B cell (primary cell): Measurements from ENCODE around the gene NBAS. TPM values are rescaled to one million over a fixed set of nuclear protein-coding genes. Genes with fewer than 3 reads are reported as not detected.

Experiments
- ATAC-seq: fragments of 200-7000 bp; cut with Tn5 transposase; one replicate; pipeline ENCODE4 v1.10.0; 2021; ENCODE audit warnings: low read depth, mild to moderate bottlenecking, moderate number of reproducible peaks, moderate library complexity
- CTCF ChIA-PET: fragments of 350-600 bp; sonication (Branson Sonifier 250); formaldehyde crosslinking; loops from one replicate; lab custom pipeline; 2021; ENCODE audit warnings: antibody characterized with exemption, inconsistent platforms; lab: Charles Lee
- POLR2A ChIA-PET: fragments of 350-600 bp; sonication (Branson Sonifier 250); formaldehyde crosslinking; loops from one replicate; lab custom pipeline; 2021; ENCODE audit warnings: antibody characterized with exemption; lab: Charles Lee
- DNase-seq: peaks from one replicate; pipeline ENCODE4 v3.0.0; 2013
- H2AFZ ChIP-seq: 2 replicates; pipeline ENCODE4 v1.6.1; 2012; ENCODE audit warnings: mild to moderate bottlenecking, low read depth, low read length; ENCODE audit not compliant: insufficient read depth, poor library complexity, severe bottlenecking
- H3K27ac ChIP-seq, 2 donors: 1 replicate in 1 of 2; 2 replicates in 1 of 2; pipeline ENCODE4 v1.5.1; 2012 to 2013; ENCODE audit warnings: low read length in 2 of 2, mild to moderate bottlenecking in 2 of 2, moderate library complexity in 1 of 2
- H3K27me3 ChIP-seq, 4 experiments: fragments of 200-600 bp in 1 of 4; sonication (generic) in 1 of 4; replicated peaks in 1 of 4; 1 replicate in 2 of 4; 2 replicates in 2 of 4; pipeline versions ENCODE4 v1.6.1 to v1.7.0; 2013 to 2016; ENCODE audit warnings: low read length in 3 of 4, mild to moderate bottlenecking in 2 of 4, mixed read lengths in 1 of 4, moderate library complexity in 1 of 4; ENCODE audit not compliant: insufficient read depth in 4 of 4, control insufficient read depth in 3 of 4; ENCODE audit errors: control extremely low read depth in 1 of 4
- H3K36me3 ChIP-seq, 2 experiments: replicated peaks in 1 of 2; 1 replicate in 1 of 2; 2 replicates in 1 of 2; pipeline versions ENCODE4 v1.6.1 to v1.7.1; 2013; ENCODE audit warnings: low read length in 1 of 2; ENCODE audit not compliant: insufficient read depth in 2 of 2, control insufficient read depth in 1 of 2; ENCODE audit errors: control extremely low read depth in 1 of 2, extremely low read depth in 1 of 2
- H3K4me1 ChIP-seq, 2 donors: fragments of 200-600 bp in 1 of 2; sonication (generic) in 1 of 2; 1 replicate in 1 of 2; 2 replicates in 1 of 2; pipeline versions ENCODE4 v1.5.1 to v1.6.1; 2013 to 2017; ENCODE audit warnings: low read length in 2 of 2; ENCODE audit not compliant: control insufficient read depth in 2 of 2, insufficient read depth in 2 of 2
- H3K4me2 ChIP-seq: replicated peaks from 2 replicates; pipeline ENCODE3; 2012; ENCODE audit warnings: mild to moderate bottlenecking, low read depth, low read length; ENCODE audit not compliant: poor library complexity, severe bottlenecking
- H3K4me3 ChIP-seq, 5 experiments: fragments of 200-600 bp in 1 of 5; sonication (generic) in 1 of 5; 1 replicate in 3 of 5; 2 replicates in 2 of 5; pipeline versions ENCODE4 v1.5.1 to v1.7.0; 2011 to 2016; ENCODE audit warnings: low read length in 4 of 5, mild to moderate bottlenecking in 4 of 5, low read depth in 2 of 5, control low read depth in 1 of 5, moderate library complexity in 1 of 5; ENCODE audit not compliant: insufficient read depth in 1 of 5; ENCODE audit errors: control extremely low read depth in 1 of 5, extremely low read depth in 1 of 5
- H3K79me2 ChIP-seq: fragments of 200-600 bp; sonication (generic); one replicate; pipeline ENCODE4 v1.6.0; 2016; ENCODE audit warnings: low read length; ENCODE audit not compliant: control insufficient read depth, insufficient read depth
- H3K9ac ChIP-seq: fragments of 200-600 bp; sonication (generic); 2 replicates; pipeline ENCODE4 v1.6.1; 2017; ENCODE audit warnings: mild to moderate bottlenecking, low read length, moderate library complexity
- H3K9me3 ChIP-seq, 3 donors: one replicate each; pipeline versions ENCODE4 v1.6.1 to v1.7.1; 2013; ENCODE audit warnings: low read length in 2 of 3; ENCODE audit not compliant: control insufficient read depth in 2 of 3, insufficient read depth in 1 of 3; ENCODE audit errors: control extremely low read depth in 1 of 3
- H4K20me1 ChIP-seq: 2 replicates; pipeline ENCODE4 v1.6.0; 2012; ENCODE audit warnings: mild to moderate bottlenecking, low read length; ENCODE audit not compliant: insufficient read depth, control insufficient read depth, poor library complexity, severe bottlenecking
- H3K27ac Mint-ChIP-seq: one replicate; pipeline ENCODE4 v1.8.0; 2021; ENCODE audit warnings: mixed read lengths
- H3K27me3 Mint-ChIP-seq: one replicate; pipeline ENCODE4 v1.8.0; 2021; ENCODE audit warnings: mixed read lengths
- H3K4me1 Mint-ChIP-seq: one replicate; pipeline ENCODE4 v1.8.0; 2021; ENCODE audit warnings: mixed read lengths
- H3K4me3 Mint-ChIP-seq: one replicate; pipeline ENCODE4 v1.8.0; 2021; ENCODE audit warnings: mixed read lengths
- H3K9me3 Mint-ChIP-seq: one replicate; pipeline ENCODE4 v1.8.0; 2022; ENCODE audit warnings: mixed read lengths; ENCODE audit not compliant: insufficient read depth
- EZH2 ChIP-seq: IDR thresholded peaks from 2 replicates; pipeline ENCODE4 v1.6.1; 2012; ENCODE audit warnings: borderline replicate concordance, low read depth, mild to moderate bottlenecking, moderate library complexity, low read length; ENCODE audit not compliant: insufficient read depth, poor library complexity, severe bottlenecking
- WGBS: methylation state at CpG from one replicate; pipeline ENCODE4 v1.1.5; 2013; ENCODE audit warnings: missing lambda C conversion rate; ENCODE audit not compliant: insufficient coverage; 5-methylcytosine and 5-hydroxymethylcytosine counted together
- intact Hi-C: fragments of 100-400 bp; cut with micrococcal nuclease; formaldehyde crosslinking; loops from one replicate; pipeline ENCODE4 v1.10.0; 2022
- polyA plus RNA-seq: library from polyadenylated mRNA; depleted of rRNA; stranded (reverse); fragments of >200 nt; gene quantifications from 2 replicates; pipeline ENCODE4 v1.2.3, GENCODE V29; 2012
- total RNA-seq, 2 donors: library from RNA; stranded (reverse); fragments of 120-200 nt in 1 of 2; gene quantifications; 1 replicate in 1 of 2; 2 replicates in 1 of 2; pipeline versions ENCODE4 v1.2.3 to v1.2.4, GENCODE V29; 2013 to 2022
- TF ChIP-seq, protein P1 (sequence below): fragments of 200-600 bp; IDR thresholded peaks from one replicate; pipeline ENCODE4 v1.8.0; 2022; ENCODE audit warnings: antibody characterized with exemption, mild to moderate bottlenecking

The NBAS gene
- total and polyA plus RNA-seq, 2 donors (not counting 1 experiment from before 2014, with no cell fraction given) = 10.6 to 37.3 TPM

DNA sequence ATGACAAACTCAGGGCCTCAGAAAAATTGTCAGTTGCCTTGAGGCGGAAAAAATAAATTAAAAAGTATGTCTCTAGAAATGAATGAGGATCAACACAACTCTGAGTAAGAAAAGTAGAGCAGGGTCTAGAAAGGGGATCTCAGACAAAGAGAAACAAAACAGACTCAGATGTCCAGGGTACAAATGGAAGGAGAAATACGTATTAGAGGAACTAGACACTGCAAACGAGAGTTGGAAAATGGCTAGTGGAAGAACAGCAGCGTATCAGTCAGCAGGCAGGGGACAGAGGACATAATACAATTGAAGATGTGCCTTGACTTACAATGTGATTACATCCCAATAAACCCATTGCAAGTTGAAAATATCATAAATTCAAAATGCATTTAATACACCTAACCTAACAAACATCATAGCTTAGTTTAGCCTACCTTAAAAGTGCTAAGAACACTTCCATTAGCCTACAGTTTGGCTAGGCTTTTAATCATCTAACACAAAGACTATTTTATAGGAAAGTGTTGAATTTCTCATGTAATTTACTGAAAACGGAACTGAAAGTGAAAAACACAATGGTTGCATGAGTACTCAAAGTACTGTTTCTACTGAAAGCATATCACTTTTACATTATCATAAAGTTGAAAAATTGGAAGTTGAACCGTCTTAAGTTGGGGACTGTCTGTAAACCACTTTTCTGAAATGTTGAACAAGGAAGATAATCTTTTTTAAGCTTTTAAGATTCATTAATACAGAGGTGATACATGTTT is 182.8 kb downstream of the NBAS start:
- intact Hi-C loops = no loop called here
- H3K79me2 ChIP-seq = no peaks in the 10 kb centered on the region
- peaks cover 1 to 26% of the 10 kb centered on the region in 2 experiments for H3K36me3 ChIP-seq
- no peaks in the 10 kb centered on the region for H3K27me3 ChIP-seq
- H3K4me3 ChIP-seq = no peak overlapping the region
- no peaks in the 10 kb centered on the region for H3K27me3 Mint-ChIP-seq
- no peak overlapping the region for H3K9ac ChIP-seq
- TF ChIP-seq, protein P1, sequence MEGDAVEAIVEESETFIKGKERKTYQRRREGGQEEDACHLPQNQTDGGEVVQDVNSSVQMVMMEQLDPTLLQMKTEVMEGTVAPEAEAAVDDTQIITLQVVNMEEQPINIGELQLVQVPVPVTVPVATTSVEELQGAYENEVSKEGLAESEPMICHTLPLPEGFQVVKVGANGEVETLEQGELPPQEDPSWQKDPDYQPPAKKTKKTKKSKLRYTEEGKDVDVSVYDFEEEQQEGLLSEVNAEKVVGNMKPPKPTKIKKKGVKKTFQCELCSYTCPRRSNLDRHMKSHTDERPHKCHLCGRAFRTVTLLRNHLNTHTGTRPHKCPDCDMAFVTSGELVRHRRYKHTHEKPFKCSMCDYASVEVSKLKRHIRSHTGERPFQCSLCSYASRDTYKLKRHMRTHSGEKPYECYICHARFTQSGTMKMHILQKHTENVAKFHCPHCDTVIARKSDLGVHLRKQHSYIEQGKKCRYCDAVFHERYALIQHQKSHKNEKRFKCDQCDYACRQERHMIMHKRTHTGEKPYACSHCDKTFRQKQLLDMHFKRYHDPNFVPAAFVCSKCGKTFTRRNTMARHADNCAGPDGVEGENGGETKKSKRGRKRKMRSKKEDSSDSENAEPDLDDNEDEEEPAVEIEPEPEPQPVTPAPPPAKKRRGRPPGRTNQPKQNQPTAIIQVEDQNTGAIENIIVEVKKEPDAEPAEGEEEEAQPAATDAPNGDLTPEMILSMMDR = no peak
- TF ChIP-seq EZH2 = no peak
- CTCF ChIA-PET = no interaction called here
- 83% methylated on average over 1 of the region's 6 CpGs for WGBS
- POLR2A ChIA-PET = no interaction called here
- H3K4me2 ChIP-seq = no peak overlapping the region
- ATAC-seq (no peak), DNase-seq (no peak)
- H3K9me3 ChIP-seq = no peaks in the 10 kb centered on the region
- peaks cover 4% of the 10 kb centered on the region for H3K4me1 Mint-ChIP-seq
- H3K27ac ChIP-seq = no peak overlapping the region
- no peak overlapping the region for H3K27ac Mint-ChIP-seq
- no peaks in the 10 kb centered on the region for H3K9me3 Mint-ChIP-seq
- no peak overlapping the region for H3K4me3 Mint-ChIP-seq
- no peaks in the 10 kb centered on the region for H3K4me1 ChIP-seq
- H4K20me1 ChIP-seq = no peaks in the 10 kb centered on the region
- no peak overlapping the region for H2AFZ ChIP-seq

DNA sequence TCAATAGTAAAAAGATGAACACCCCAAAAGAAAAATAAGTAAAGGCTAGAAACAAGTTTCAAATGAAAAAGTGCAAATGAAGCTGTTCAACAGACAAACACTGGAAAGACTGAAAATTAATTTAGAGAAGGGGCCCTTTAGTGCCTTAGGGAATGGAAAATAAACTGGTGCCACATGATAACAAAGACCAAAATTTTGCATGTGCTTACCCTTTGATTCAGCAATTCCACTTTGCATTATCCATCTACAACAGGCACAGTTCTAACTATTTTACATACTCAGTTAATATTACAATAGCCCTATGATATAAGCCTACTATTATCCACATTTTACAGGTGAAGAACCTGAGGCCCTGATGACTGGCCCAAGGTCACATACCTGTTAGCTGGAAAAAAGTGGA is 183.9 kb downstream of the NBAS start:
- Histone ChIP-seq H3K4me3 (no peak overlapping the region), H3K27ac (no peak overlapping the region), H3K4me2 (no peak overlapping the region), H3K9ac (no peak overlapping the region), H3K79me2 (no peaks in the 10 kb centered on the region), H3K27me3 (no peaks in the 10 kb centered on the region), H3K9me3 (no peaks in the 10 kb centered on the region), H4K20me1 (no peaks in the 10 kb centered on the region), H3K36me3 (peaks cover 2 to 27% of the 10 kb centered on the region in 2 experiments), H3K4me1 (no peaks in the 10 kb centered on the region), H2AFZ (no peak overlapping the region)
- no peak for DNase-seq
- TF ChIP-seq, protein P1 = no peak
- TF ChIP-seq EZH2 = no peak
- Mint-ChIP-seq H3K4me3 (no peak overlapping the region), H3K27ac (no peak overlapping the region), H3K27me3 (no peaks in the 10 kb centered on the region), H3K9me3 (no peaks in the 10 kb centered on the region), H3K4me1 (peaks cover 4% of the 10 kb centered on the region)
- intact Hi-C loops = no loop called here
- ATAC-seq = no peak
- ChIA-PET POLR2A (no interaction called here), CTCF (interaction anchor here (0.5 to 0.7 kb wide), 2 partner anchors 88 to 117 kb away, joined by 3 read pairs; no protein-coding TSS in a partner anchor)
